Bronchial epithelial cell (primary cell): ENCODE measurements around the gene REPS1. TPM values are rescaled to one million over a fixed set of nuclear protein-coding genes. Genes with fewer than 3 reads are reported as not detected.
"Not testable (repeated sequence)": the region's sequence is repeated elsewhere in the genome, so short reads cannot be mapped to it uniquely, and the experiment has no call there.

ENCODE experiments used
- DNase-seq: peaks from one replicate; pipeline ENCODE4 v3.0.0-alpha.2; 2010; ENCODE audit warnings: low read depth
- FAIRE-seq: peaks from 2 replicates; lab custom pipeline; 2011; peaks lifted over from hg19 to GRCh38; lab: Jason Lieb, UNC
- H3K27me3 ChIP-seq: 2 replicates; pipeline ENCODE4 v1.5.1; 2011; ENCODE audit warnings: low read length; ENCODE audit not compliant: control insufficient read depth, insufficient read depth
- H3K36me3 ChIP-seq: 2 replicates; pipeline ENCODE4 v1.5.1; 2011; ENCODE audit warnings: low read length; ENCODE audit not compliant: control insufficient read depth, insufficient read depth
- H3K4me3 ChIP-seq: 2 replicates; pipeline ENCODE4 v1.5.1; 2011; ENCODE audit warnings: mild to moderate bottlenecking, low read depth, low read length, control low read depth
- total RNA-seq: library from RNA; depleted of rRNA; stranded (reverse); fragments of >200 nt; gene quantifications from 2 replicates; pipeline ENCODE4 v1.2.1, GENCODE V29; 2014
- TF ChIP-seq, protein P1 (sequence below): IDR thresholded peaks from 2 replicates; pipeline ENCODE4 v1.5.1; 2011; ENCODE audit warnings: mild to moderate bottlenecking, moderate library complexity, low read length, control low read depth, inconsistent platforms; ENCODE audit not compliant: insufficient read depth, severe bottlenecking

The REPS1 gene
- total RNA-seq, 1 donor from 2014 or later = 31.1 TPM

DNA sequence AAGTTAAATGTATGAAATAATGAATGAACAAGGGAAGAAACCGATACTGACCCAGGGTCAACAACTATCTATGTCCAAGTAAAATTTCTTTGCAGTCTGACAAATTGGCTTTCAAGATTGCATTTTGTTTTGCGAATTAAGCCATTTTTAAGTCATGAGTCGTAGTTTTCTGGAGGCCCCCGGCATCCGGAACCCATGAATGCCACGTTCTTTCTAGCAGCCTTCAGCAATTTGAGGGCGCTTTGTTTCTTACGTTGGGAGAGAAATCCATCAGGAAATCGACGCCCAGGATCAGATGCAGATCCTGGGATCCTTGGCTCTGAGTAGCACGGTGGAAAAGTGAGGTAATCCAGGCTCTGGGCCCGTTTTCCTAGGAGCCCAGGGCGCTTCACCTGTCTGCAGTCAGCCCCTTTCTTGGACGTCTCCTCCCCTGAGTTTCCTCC, 40.2 kb upstream of the REPS1 start:
- peak; percentile 77 for DNase-seq

DNA sequence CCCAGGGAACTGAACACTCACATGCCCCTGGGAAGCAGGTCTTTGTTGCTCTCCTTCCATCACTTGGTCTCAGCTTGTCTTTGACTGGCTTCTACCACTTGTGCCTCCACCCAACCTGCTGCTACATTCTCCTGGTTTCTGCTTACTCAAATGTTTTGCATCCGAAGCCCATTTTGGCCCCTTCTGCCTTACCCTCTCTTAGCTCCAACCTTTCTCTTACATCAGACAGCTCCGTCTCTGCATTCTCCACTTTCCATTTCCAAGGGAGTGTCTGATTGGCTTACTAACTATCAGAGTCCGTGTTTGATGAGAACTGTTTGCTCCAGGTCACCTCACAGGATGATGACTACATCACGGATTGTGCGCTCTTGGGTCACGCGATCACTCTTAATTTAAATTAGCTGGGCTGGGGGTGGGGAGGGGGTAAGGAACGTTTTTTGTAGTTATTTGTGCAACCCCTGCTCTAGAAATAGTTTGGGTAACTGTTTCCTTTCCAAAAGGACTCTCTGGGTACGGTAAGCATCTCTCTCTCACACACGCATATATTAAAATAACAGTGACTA, 39.6 kb upstream of the REPS1 start:
- TF ChIP-seq, protein P1, sequence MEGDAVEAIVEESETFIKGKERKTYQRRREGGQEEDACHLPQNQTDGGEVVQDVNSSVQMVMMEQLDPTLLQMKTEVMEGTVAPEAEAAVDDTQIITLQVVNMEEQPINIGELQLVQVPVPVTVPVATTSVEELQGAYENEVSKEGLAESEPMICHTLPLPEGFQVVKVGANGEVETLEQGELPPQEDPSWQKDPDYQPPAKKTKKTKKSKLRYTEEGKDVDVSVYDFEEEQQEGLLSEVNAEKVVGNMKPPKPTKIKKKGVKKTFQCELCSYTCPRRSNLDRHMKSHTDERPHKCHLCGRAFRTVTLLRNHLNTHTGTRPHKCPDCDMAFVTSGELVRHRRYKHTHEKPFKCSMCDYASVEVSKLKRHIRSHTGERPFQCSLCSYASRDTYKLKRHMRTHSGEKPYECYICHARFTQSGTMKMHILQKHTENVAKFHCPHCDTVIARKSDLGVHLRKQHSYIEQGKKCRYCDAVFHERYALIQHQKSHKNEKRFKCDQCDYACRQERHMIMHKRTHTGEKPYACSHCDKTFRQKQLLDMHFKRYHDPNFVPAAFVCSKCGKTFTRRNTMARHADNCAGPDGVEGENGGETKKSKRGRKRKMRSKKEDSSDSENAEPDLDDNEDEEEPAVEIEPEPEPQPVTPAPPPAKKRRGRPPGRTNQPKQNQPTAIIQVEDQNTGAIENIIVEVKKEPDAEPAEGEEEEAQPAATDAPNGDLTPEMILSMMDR = no peak
- FAIRE-seq = no peak

More for the DNA sequence above, 40.2 kb upstream of the REPS1 start:
- Histone ChIP-seq H3K36me3 (no peaks in the 10 kb centered on the region), H3K27me3 (no peaks in the 10 kb centered on the region), H3K4me3 (peak overlapping the region; percentile 95)
- FAIRE-seq = no peak
- TF ChIP-seq, protein P1 = no peak

DNA sequence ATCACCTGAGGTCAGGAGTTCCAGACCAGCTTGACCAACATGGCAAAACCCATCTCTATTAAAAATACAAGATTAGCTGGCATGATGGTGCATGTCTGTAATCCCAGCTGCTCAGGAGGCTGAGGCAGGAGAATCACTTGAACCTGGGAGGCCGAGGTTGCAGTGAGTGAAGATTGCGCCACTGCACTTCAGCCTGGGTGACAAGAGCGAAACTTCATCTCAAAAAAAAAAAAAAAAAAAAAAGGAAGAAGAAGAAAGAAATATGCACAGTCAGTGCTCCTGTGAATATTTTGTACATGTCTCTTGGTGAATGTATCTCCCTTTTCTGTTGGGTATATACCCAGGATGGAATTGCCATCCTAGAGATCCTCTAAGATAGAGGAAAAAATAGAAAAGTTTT, 37.4 kb upstream of the REPS1 start:
- H3K27me3 ChIP-seq, H3K4me3 ChIP-seq, DNase-seq, FAIRE-seq, H3K36me3 ChIP-seq: not testable (repeated sequence)

More for the DNA sequence above, 39.6 kb upstream of the REPS1 start:
- peak; percentile 53 for DNase-seq
- H3K36me3 ChIP-seq = no peaks in the 10 kb centered on the region
- H3K4me3 ChIP-seq = peak overlapping the region; percentile 95
- no peaks in the 10 kb centered on the region for H3K27me3 ChIP-seq

DNA sequence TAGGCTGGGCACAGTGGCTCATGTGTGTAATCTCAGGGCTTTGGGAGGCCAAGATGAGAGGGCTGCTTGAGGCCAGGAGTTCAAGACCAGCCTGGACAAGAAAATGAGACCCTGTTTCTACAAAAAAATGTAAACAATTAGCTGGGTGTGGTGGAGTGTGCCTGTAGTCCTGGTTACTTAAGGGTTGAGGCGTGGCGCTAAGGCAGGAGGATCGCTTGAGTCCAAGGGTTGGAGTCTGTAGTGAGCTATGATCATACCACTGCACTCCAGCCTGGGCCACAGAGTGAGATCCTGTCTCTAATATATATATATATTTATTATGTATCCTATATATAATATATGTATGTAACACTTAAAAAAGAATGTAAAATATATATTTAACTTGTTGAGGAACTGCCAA, 32.6 kb upstream of the REPS1 start:
- DNase-seq (no peak), FAIRE-seq (no peak)
- Histone ChIP-seq H3K27me3 (no peaks in the 10 kb centered on the region), H3K4me3 (no peak overlapping the region), H3K36me3 (no peaks in the 10 kb centered on the region)
- TF ChIP-seq, protein P1 = no peak

DNA sequence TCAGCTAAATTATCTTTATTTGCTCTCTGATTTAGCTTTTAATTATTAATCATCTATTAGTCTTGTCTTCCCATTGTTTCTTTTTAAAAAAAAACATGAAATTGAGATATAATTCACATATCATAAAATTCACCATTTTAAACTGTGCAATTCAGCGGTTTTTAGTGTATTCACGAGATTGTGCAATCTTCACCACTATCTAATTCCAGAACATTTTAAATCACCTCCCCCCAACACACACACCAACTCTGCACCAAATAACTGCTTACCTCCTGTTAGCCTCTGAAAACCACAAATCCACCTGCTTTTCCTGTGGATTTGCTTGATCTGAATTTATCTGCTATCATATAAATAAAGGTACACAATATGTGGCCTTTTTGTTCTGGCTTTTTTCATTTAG, 31.7 kb upstream of the REPS1 start:
- Histone ChIP-seq H3K36me3 (no peaks in the 10 kb centered on the region), H3K4me3 (no peak overlapping the region), H3K27me3 (no peaks in the 10 kb centered on the region)
- no peak for DNase-seq
- TF ChIP-seq, protein P1 = no peak
- no peak for FAIRE-seq

DNA sequence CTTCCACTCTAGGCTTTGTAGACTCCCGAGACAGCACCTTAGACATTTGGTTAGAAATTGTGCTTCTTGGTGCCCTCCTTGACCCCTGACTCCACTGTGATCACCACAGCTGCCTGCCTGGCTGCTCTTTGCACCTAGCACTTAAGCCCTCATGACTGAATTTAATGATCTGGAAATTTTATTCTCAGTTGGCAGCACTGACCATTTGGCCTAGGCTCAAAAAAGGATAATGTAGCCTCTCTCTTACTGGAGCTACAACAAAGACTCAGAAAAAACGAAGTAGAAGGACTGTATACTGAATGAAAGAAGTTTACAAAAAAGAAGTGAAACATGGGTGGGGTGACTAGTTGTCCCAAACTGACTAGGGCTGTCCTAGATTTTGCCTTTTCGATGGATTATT, 29.2 kb upstream of the REPS1 start:
- DNase-seq = no peak
- FAIRE-seq = no peak
- TF ChIP-seq, protein P1 = no peak
- Histone ChIP-seq H3K4me3 (no peak overlapping the region), H3K27me3 (no peaks in the 10 kb centered on the region), H3K36me3 (no peaks in the 10 kb centered on the region)
